H1 (cell line): ENCODE results near the gene LTBP4. TPM values are rescaled to one million over a fixed set of nuclear protein-coding genes. Genes with fewer than 3 reads are reported as not detected.

Experiments
- BRCA1 ChIP-seq: IDR thresholded peaks from 2 replicates; pipeline ENCODE4 v1.6.1; 2012; ENCODE audit warnings: low read depth, low read length, improper control_type of control experiment
- CHD2 ChIP-seq: IDR thresholded peaks from 2 replicates; pipeline ENCODE4 v1.6.1; 2012; ENCODE audit warnings: low read length, improper control_type of control experiment
- EZH2 ChIP-seq: fragments of 200-600 bp; sonication (generic); IDR thresholded peaks from 2 replicates; pipeline ENCODE4 v1.7.1; 2012; ENCODE audit warnings: low read depth, mild to moderate bottlenecking, moderate library complexity, low read length, inconsistent platforms; ENCODE audit not compliant: severe bottlenecking
- NRF1 ChIP-seq: IDR thresholded peaks from 2 replicates; pipeline ENCODE4 v1.6.1; 2011; ENCODE audit warnings: mild to moderate bottlenecking, low read depth, low read length, improper control_type of control experiment
- RFX5 ChIP-seq: IDR thresholded peaks from 2 replicates; pipeline ENCODE4 v1.6.1; 2011; ENCODE audit warnings: low read depth, low read length, improper control_type of control experiment, borderline replicate concordance
- SP4 ChIP-seq: IDR thresholded peaks from 2 replicates; pipeline ENCODE4 v1.6.1; 2012; ENCODE audit warnings: low read length, inconsistent platforms
- SUZ12 ChIP-seq: fragments of 200-600 bp; sonication (generic); IDR thresholded peaks from 2 replicates; pipeline ENCODE4 v1.6.1; 2012; ENCODE audit warnings: mild to moderate bottlenecking, inconsistent platforms, low read length, moderate library complexity, mixed read lengths
- YY1 ChIP-seq: IDR thresholded peaks from 2 replicates; pipeline ENCODE4 v1.6.1; 2011; ENCODE audit warnings: low read depth, mild to moderate bottlenecking, low read length
- ZNF274 ChIP-seq: IDR thresholded peaks from 2 replicates; pipeline ENCODE4 v1.7.0; 2012; ENCODE audit warnings: low read length, borderline replicate concordance; ENCODE audit errors: extremely low read depth
- polyA plus RNA-seq, 7 experiments: library from polyadenylated mRNA; depleted of rRNA in 3 of 7; stranded (reverse) in 5 of 7; unstranded in 2 of 7; fragments of >200 nt in 5 of 7; fragments of 200-250 nt in 2 of 7; gene quantifications; 1 replicate in 5 of 7; 2 replicates in 1 of 7; 4 replicates in 1 of 7; pipeline versions ENCODE4 v1.2.1 to v1.2.3, GENCODE V29; 2011 to 2013; ENCODE audit warnings: missing spikeins in 2 of 7, mixed read lengths in 2 of 7
- total RNA-seq: library from RNA; stranded (reverse); fragmentation: NEBNext Ultra II Directional; extraction: Animal tissue kit (Norgen Biotek cat#: 25700); gene quantifications from 2 replicates; pipeline ENCODE4 v1.2.1, GENCODE V29; 2021
- TF ChIP-seq, protein P1 (sequence below): fragments of 300-600 bp; sonication (generic); IDR thresholded peaks from 2 replicates; pipeline ENCODE4 v1.7.1; 2012; ENCODE audit warnings: low read length, moderate library complexity, mild to moderate bottlenecking, inconsistent platforms; ENCODE audit not compliant: insufficient replicate concordance

Gene LTBP4
- total and polyA plus RNA-seq, 2 of the 8 experiments (the other 6 are each of a cell fraction or from before 2014, with no cell fraction given), result 54.5 to 77.1 TPM

DNA sequence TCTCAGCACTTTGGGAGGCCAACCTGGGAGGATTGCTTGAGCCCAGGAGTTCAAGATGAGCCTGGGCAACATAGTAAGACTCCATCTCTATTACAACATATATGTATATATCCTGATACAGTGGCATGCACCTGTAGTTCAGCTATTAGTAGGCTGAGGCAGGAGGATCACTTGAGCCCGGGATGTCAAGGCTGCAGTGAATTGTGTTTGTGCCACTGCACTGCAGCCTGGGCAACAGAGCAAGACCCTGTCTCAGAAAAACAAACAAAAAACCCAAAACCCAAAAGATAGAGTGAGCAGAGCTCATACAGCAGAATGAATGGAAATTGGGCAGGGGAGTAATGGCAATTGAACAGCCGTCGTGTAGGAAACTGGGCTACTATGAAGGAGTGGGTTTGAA, 41.8 kb upstream of the LTBP4 start (continued):
- TF ChIP-seq, protein P1, sequence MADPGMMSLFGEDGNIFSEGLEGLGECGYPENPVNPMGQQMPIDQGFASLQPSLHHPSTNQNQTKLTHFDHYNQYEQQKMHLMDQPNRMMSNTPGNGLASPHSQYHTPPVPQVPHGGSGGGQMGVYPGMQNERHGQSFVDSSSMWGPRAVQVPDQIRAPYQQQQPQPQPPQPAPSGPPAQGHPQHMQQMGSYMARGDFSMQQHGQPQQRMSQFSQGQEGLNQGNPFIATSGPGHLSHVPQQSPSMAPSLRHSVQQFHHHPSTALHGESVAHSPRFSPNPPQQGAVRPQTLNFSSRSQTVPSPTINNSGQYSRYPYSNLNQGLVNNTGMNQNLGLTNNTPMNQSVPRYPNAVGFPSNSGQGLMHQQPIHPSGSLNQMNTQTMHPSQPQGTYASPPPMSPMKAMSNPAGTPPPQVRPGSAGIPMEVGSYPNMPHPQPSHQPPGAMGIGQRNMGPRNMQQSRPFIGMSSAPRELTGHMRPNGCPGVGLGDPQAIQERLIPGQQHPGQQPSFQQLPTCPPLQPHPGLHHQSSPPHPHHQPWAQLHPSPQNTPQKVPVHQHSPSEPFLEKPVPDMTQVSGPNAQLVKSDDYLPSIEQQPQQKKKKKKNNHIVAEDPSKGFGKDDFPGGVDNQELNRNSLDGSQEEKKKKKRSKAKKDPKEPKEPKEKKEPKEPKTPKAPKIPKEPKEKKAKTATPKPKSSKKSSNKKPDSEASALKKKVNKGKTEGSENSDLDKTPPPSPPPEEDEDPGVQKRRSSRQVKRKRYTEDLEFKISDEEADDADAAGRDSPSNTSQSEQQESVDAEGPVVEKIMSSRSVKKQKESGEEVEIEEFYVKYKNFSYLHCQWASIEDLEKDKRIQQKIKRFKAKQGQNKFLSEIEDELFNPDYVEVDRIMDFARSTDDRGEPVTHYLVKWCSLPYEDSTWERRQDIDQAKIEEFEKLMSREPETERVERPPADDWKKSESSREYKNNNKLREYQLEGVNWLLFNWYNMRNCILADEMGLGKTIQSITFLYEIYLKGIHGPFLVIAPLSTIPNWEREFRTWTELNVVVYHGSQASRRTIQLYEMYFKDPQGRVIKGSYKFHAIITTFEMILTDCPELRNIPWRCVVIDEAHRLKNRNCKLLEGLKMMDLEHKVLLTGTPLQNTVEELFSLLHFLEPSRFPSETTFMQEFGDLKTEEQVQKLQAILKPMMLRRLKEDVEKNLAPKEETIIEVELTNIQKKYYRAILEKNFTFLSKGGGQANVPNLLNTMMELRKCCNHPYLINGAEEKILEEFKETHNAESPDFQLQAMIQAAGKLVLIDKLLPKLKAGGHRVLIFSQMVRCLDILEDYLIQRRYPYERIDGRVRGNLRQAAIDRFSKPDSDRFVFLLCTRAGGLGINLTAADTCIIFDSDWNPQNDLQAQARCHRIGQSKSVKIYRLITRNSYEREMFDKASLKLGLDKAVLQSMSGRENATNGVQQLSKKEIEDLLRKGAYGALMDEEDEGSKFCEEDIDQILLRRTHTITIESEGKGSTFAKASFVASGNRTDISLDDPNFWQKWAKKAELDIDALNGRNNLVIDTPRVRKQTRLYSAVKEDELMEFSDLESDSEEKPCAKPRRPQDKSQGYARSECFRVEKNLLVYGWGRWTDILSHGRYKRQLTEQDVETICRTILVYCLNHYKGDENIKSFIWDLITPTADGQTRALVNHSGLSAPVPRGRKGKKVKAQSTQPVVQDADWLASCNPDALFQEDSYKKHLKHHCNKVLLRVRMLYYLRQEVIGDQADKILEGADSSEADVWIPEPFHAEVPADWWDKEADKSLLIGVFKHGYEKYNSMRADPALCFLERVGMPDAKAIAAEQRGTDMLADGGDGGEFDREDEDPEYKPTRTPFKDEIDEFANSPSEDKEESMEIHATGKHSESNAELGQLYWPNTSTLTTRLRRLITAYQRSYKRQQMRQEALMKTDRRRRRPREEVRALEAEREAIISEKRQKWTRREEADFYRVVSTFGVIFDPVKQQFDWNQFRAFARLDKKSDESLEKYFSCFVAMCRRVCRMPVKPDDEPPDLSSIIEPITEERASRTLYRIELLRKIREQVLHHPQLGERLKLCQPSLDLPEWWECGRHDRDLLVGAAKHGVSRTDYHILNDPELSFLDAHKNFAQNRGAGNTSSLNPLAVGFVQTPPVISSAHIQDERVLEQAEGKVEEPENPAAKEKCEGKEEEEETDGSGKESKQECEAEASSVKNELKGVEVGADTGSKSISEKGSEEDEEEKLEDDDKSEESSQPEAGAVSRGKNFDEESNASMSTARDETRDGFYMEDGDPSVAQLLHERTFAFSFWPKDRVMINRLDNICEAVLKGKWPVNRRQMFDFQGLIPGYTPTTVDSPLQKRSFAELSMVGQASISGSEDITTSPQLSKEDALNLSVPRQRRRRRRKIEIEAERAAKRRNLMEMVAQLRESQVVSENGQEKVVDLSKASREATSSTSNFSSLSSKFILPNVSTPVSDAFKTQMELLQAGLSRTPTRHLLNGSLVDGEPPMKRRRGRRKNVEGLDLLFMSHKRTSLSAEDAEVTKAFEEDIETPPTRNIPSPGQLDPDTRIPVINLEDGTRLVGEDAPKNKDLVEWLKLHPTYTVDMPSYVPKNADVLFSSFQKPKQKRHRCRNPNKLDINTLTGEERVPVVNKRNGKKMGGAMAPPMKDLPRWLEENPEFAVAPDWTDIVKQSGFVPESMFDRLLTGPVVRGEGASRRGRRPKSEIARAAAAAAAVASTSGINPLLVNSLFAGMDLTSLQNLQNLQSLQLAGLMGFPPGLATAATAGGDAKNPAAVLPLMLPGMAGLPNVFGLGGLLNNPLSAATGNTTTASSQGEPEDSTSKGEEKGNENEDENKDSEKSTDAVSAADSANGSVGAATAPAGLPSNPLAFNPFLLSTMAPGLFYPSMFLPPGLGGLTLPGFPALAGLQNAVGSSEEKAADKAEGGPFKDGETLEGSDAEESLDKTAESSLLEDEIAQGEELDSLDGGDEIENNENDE, result no peak
- TF ChIP-seq SUZ12, result no peak
- no peak for TF ChIP-seq EZH2
- TF ChIP-seq ZNF274, result no peak
- no peak for TF ChIP-seq RFX5
- TF ChIP-seq SP4, result no peak
- no peak for TF ChIP-seq NRF1
- TF ChIP-seq CHD2, result no peak
- TF ChIP-seq BRCA1, result no peak
- TF ChIP-seq YY1, result no peak
